OCI-LY1 (cell line): ENCODE measurements around the gene BANF2.
"Not testable (repeated sequence)": the region's sequence is repeated elsewhere in the genome, so short reads cannot be mapped to it uniquely, and the experiment has no call there.

ENCODE experiments used
- H2AFZ ChIP-seq: fragments of 200-600 bp; sonication (generic), shearing (Covaris generic); 2 replicates; pipeline ENCODE4 v1.6.0; 2014; ENCODE audit warnings: antibody characterized with exemption, mild to moderate bottlenecking, low read length
- H3F3A ChIP-seq: fragments of 200-600 bp; sonication (generic), shearing (Covaris generic); 2 replicates; pipeline ENCODE4 v1.6.0; 2014; ENCODE audit warnings: mild to moderate bottlenecking, antibody characterized with exemption, low read length, moderate library complexity; ENCODE audit not compliant: insufficient read depth
- H3K27ac ChIP-seq: fragments of 200-600 bp; sonication (generic); 2 replicates; pipeline ENCODE4 v1.5.1; 2014; ENCODE audit warnings: low read length, mixed run types, mild to moderate bottlenecking, low read depth; ENCODE audit not compliant: poor library complexity, severe bottlenecking
- H3K27me3 ChIP-seq: fragments of 200-600 bp; sonication (generic); 2 replicates; pipeline ENCODE4 v1.6.0; 2014; ENCODE audit warnings: antibody characterized with exemption, mild to moderate bottlenecking, low read length, moderate library complexity; ENCODE audit not compliant: insufficient read depth
- H3K36me3 ChIP-seq: fragments of 200-600 bp; sonication (generic); 2 replicates; pipeline ENCODE4 v1.6.1; 2014; ENCODE audit warnings: mild to moderate bottlenecking, antibody characterized with exemption, low read length, moderate library complexity, mixed read lengths; ENCODE audit not compliant: insufficient read depth
- H3K4me1 ChIP-seq: fragments of 200-600 bp; sonication (generic); 2 replicates; pipeline ENCODE4 v1.5.1; 2014; ENCODE audit warnings: mild to moderate bottlenecking, low read length, moderate library complexity; ENCODE audit not compliant: insufficient read depth, severe bottlenecking
- H3K4me2 ChIP-seq: fragments of 200-600 bp; sonication (generic), shearing (Covaris generic); 2 replicates; pipeline ENCODE4 v1.6.1; 2014; ENCODE audit warnings: low read length
- H3K4me3 ChIP-seq: fragments of 200-600 bp; sonication (generic); 2 replicates; pipeline ENCODE4 v1.5.1; 2014; ENCODE audit warnings: low read length, low read depth, mild to moderate bottlenecking, mixed read lengths; ENCODE audit not compliant: poor library complexity, severe bottlenecking
- H3K79me2 ChIP-seq: fragments of 200-600 bp; shearing (Covaris generic); 2 replicates; pipeline ENCODE4 v1.6.1; 2016; ENCODE audit warnings: mixed run types, low read length, mixed read lengths; ENCODE audit not compliant: insufficient read depth
- H3K9ac ChIP-seq: fragments of 200-600 bp; sonication (generic), shearing (Covaris generic); 2 replicates; pipeline ENCODE4 v1.6.1; 2014; ENCODE audit warnings: mild to moderate bottlenecking, low read length, mixed read lengths
- H3K9me2 ChIP-seq: fragments of 200-600 bp; sonication (generic), shearing (Covaris generic); 2 replicates; pipeline ENCODE4 v1.6.1; 2014; ENCODE audit warnings: low read depth, mild to moderate bottlenecking, low read length, mixed read lengths
- H3K9me3 ChIP-seq: fragments of 200-600 bp; shearing (Covaris generic); 2 replicates; pipeline ENCODE4 v1.6.1; 2014; ENCODE audit warnings: low read length, mixed read lengths
- H4K20me1 ChIP-seq: fragments of 200-600 bp; sonication (generic), shearing (Covaris generic); 2 replicates; pipeline ENCODE4 v1.6.0; 2016; ENCODE audit warnings: mild to moderate bottlenecking, low read length; ENCODE audit not compliant: insufficient read depth
- CTCF ChIP-seq: fragments of 200-600 bp; sonication (generic), shearing (Covaris generic); IDR thresholded peaks from 2 replicates; pipeline ENCODE4 v1.5.1; 2017; ENCODE audit warnings: mild to moderate bottlenecking, antibody characterized with exemption, low read length, moderate library complexity, mixed read lengths
- EZH2 ChIP-seq: fragments of 200-600 bp; sonication (generic), shearing (Covaris generic); IDR thresholded peaks from 2 replicates; pipeline ENCODE4 v1.8.0; 2017; ENCODE audit warnings: borderline replicate concordance, mixed run types, mild to moderate bottlenecking, antibody characterized with exemption, low read length, moderate library complexity, mixed read lengths

BANF2 gene

GRCh38 chr20:17766226-17766625 is 66.5 kb downstream of the BANF2 start:
- H3K27me3 ChIP-seq, result no peaks in the 10 kb centered on the region
- no peaks in the 10 kb centered on the region for H3K9me2 ChIP-seq
- TF ChIP-seq EZH2 (no peak), CTCF (no peak)

GRCh38 chr20:17767624-17768023 is 67.9 kb downstream of the BANF2 start:
- Histone ChIP-seq H3K9me3 (no peaks in the 10 kb centered on the region), H4K20me1 (no peaks in the 10 kb centered on the region), H3K79me2 (no peaks in the 10 kb centered on the region), H3K27me3 (no peaks in the 10 kb centered on the region), H3K4me3 (no peak overlapping the region), H3F3A (no peaks in the 10 kb centered on the region), H2AFZ (no peak overlapping the region), H3K4me2 (no peak overlapping the region), H3K9me2 (no peaks in the 10 kb centered on the region), H3K27ac (no peak overlapping the region), H3K36me3 (no peaks in the 10 kb centered on the region; the same call in 1 of the 2 replicates), H3K4me1 (no peaks in the 10 kb centered on the region), H3K9ac (no peak overlapping the region)
- TF ChIP-seq CTCF, result no peak
- no peak for TF ChIP-seq EZH2

More at GRCh38 chr20:17766226-17766625, 66.5 kb downstream of the BANF2 start:
- Histone ChIP-seq H3K36me3 (no peaks in the 10 kb centered on the region; the same call in 1 of the 2 replicates), H3K9me3 (no peaks in the 10 kb centered on the region), H3F3A (no peaks in the 10 kb centered on the region), H3K4me1 (no peaks in the 10 kb centered on the region), H3K4me3 (no peak overlapping the region), H3K79me2 (no peaks in the 10 kb centered on the region), H3K4me2 (no peak overlapping the region), H2AFZ (no peak overlapping the region), H3K9ac (no peak overlapping the region), H3K27ac (no peak overlapping the region), H4K20me1 (no peaks in the 10 kb centered on the region)

- TF ChIP-seq CTCF (no peak), EZH2 (no peak)
- no peaks in the 10 kb centered on the region for H3F3A ChIP-seq
- no peak overlapping the region for H2AFZ ChIP-seq
- no peaks in the 10 kb centered on the region for H3K9me2 ChIP-seq
- no peaks in the 10 kb centered on the region for H3K79me2 ChIP-seq
- H3K4me3 ChIP-seq, result no peak overlapping the region
- H4K20me1 ChIP-seq, result no peaks in the 10 kb centered on the region
- no peaks in the 10 kb centered on the region; the same call in 1 of the 2 replicates for H3K36me3 ChIP-seq
- no peaks in the 10 kb centered on the region for H3K4me1 ChIP-seq
- H3K9ac ChIP-seq, result no peak overlapping the region
- no peak overlapping the region for H3K4me2 ChIP-seq
- H3K27me3 ChIP-seq, result no peaks in the 10 kb centered on the region
- no peaks in the 10 kb centered on the region for H3K9me3 ChIP-seq
- no peak overlapping the region for H3K27ac ChIP-seq
These were observed 68.5 kb downstream of the BANF2 start for GRCh38 chr20:17768271-17768670.

- not testable (repeated sequence) for H3K4me1 ChIP-seq, H3K27ac ChIP-seq, H3K4me3 ChIP-seq, H3K9me2 ChIP-seq, H2AFZ ChIP-seq, H3K36me3 ChIP-seq, H3F3A ChIP-seq, H3K27me3 ChIP-seq, H3K9me3 ChIP-seq, H3K4me2 ChIP-seq, H4K20me1 ChIP-seq, H3K79me2 ChIP-seq, H3K9ac ChIP-seq
These were observed 70.0 kb downstream of the BANF2 start for GRCh38 chr20:17769716-17770115.
